Endothelial cell of umbilical vein (primary cell): ENCODE data around the gene ATN1. TPM values are rescaled to one million over a fixed set of nuclear protein-coding genes. Genes with fewer than 3 reads are reported as not detected.

Experiments
- BruUV-seq: library from RNA; stranded (reverse); fragments of 400-500 nt; replicated peaks from 2 replicates; lab custom pipeline; 2021; lab: Mats Ljungman, UMichigan
- CTCF ChIA-PET: fragments of 300-600, 350-600 bp; sonication (Branson Sonifier 250); formaldehyde crosslinking; loops from one replicate; lab custom pipeline; 2021; ENCODE audit warnings: antibody characterized with exemption, inconsistent platforms; lab: Charles Lee
- POLR2A ChIA-PET: fragments of 300-600, 350-600 bp; sonication (Branson Sonifier 250); formaldehyde crosslinking; loops from one replicate; lab custom pipeline; 2021; ENCODE audit warnings: antibody characterized with exemption, inconsistent platforms; lab: Charles Lee
- DNase-seq: peaks from one replicate; pipeline ENCODE4 v3.0.0-alpha.2; 2011; ENCODE audit warnings: low read depth, low spot score
- FAIRE-seq: peaks from 2 replicates; lab custom pipeline; 2011; peaks lifted over from hg19 to GRCh38; lab: Jason Lieb, UNC
- H2AFZ ChIP-seq: 2 replicates; pipeline ENCODE4 v1.6.0; 2012; ENCODE audit warnings: low read depth, low read length, control low read depth, inconsistent platforms
- H3K27ac ChIP-seq: 2 replicates; pipeline ENCODE4 v1.5.1; 2011; ENCODE audit warnings: low read depth, mild to moderate bottlenecking, control low read depth, low read length, moderate library complexity; ENCODE audit not compliant: insufficient read depth
- H3K27me3 ChIP-seq, 2 experiments: 2 replicates each; pipeline versions ENCODE4 v1.6.0 to v1.6.1; 2011; ENCODE audit warnings: low read length in 2 of 2, mixed read lengths in 1 of 2; ENCODE audit not compliant: control insufficient read depth in 2 of 2, insufficient read depth in 2 of 2
- H3K36me3 ChIP-seq, 2 experiments: 2 replicates in 1 of 2; 3 replicates in 1 of 2; pipeline ENCODE4 v1.5.1; 2011; ENCODE audit warnings: low read length in 2 of 2, mild to moderate bottlenecking in 1 of 2, moderate library complexity in 1 of 2; ENCODE audit not compliant: control insufficient read depth in 2 of 2, insufficient read depth in 2 of 2; ENCODE audit errors: extremely low read depth in 1 of 2
- H3K4me1 ChIP-seq: 3 replicates; pipeline ENCODE4 v1.5.1; 2011; ENCODE audit warnings: mild to moderate bottlenecking, low read length; ENCODE audit not compliant: control insufficient read depth, insufficient read depth; ENCODE audit errors: extremely low read depth
- H3K4me2 ChIP-seq: 2 replicates; pipeline ENCODE4 v1.6.1; 2011; ENCODE audit warnings: low read length, control low read depth, mixed read lengths; ENCODE audit not compliant: insufficient read depth
- H3K4me3 ChIP-seq, 3 experiments: fragments of 200-600 bp in 1 of 3; sonication (generic), shearing (Covaris generic) in 1 of 3; replicated peaks in 1 of 3; 2 replicates each; pipeline ENCODE4 v1.5.1; 2011 to 2016; ENCODE audit warnings: control low read depth in 3 of 3, low read length in 3 of 3, mild to moderate bottlenecking in 2 of 3, inconsistent platforms in 1 of 3, low read depth in 1 of 3, moderate library complexity in 1 of 3; ENCODE audit not compliant: insufficient read depth in 1 of 3
- H3K79me2 ChIP-seq: 2 replicates; pipeline ENCODE4 v1.6.0; 2012; ENCODE audit warnings: low read length, inconsistent platforms; ENCODE audit not compliant: control insufficient read depth, insufficient read depth
- H3K9ac ChIP-seq: replicated peaks from 2 replicates; pipeline ENCODE3; 2011; ENCODE audit warnings: low read length, control low read depth; ENCODE audit not compliant: insufficient read depth; ENCODE audit errors: extremely low read depth
- H3K9me1 ChIP-seq: replicated peaks from 3 replicates; pipeline ENCODE4 v1.6.0; 2011; ENCODE audit warnings: mild to moderate bottlenecking, low read length; ENCODE audit not compliant: control insufficient read depth, insufficient read depth; ENCODE audit errors: extremely low read depth
- H3K9me3 ChIP-seq: replicated peaks from 2 replicates; pipeline ENCODE4 v1.5.1; 2012; ENCODE audit warnings: low read length, inconsistent platforms; ENCODE audit not compliant: control insufficient read depth, insufficient read depth
- H4K20me1 ChIP-seq: replicated peaks from 2 replicates; pipeline ENCODE3; 2011; ENCODE audit warnings: mild to moderate bottlenecking, low read length; ENCODE audit not compliant: control insufficient read depth, insufficient read depth; ENCODE audit errors: extremely low read depth
- CTCF ChIP-seq, 2 donors: IDR thresholded peaks; 1 replicate in 1 of 2; 2 replicates in 1 of 2; pipeline ENCODE4 v1.5.1; 2011; ENCODE audit warnings: low read length in 2 of 2, mild to moderate bottlenecking in 2 of 2, moderate library complexity in 2 of 2, control low read depth in 1 of 2, inconsistent platforms in 1 of 2, low read depth in 1 of 2; ENCODE audit not compliant: insufficient read depth in 1 of 2; ENCODE audit errors: extremely low read depth in 1 of 2
- EZH2 ChIP-seq: IDR thresholded peaks from 2 replicates; pipeline ENCODE4 v1.6.1; 2012; ENCODE audit warnings: borderline replicate concordance, low read depth, mild to moderate bottlenecking, moderate library complexity, low read length, inconsistent platforms; ENCODE audit not compliant: severe bottlenecking
- FOS ChIP-seq: IDR thresholded peaks from 2 replicates; pipeline ENCODE4 v1.6.1; 2011; ENCODE audit warnings: mild to moderate bottlenecking, low read length, moderate library complexity, borderline replicate concordance; ENCODE audit not compliant: insufficient read depth
- GATA2 ChIP-seq: IDR thresholded peaks from 2 replicates; pipeline ENCODE4 v1.7.0; 2011; ENCODE audit warnings: low read depth, mild to moderate bottlenecking, moderate library complexity, mixed read lengths, low read length; ENCODE audit not compliant: insufficient read length, insufficient read depth
- JUN ChIP-seq: IDR thresholded peaks from 2 replicates; pipeline ENCODE4 v1.6.1; 2011; ENCODE audit warnings: borderline replicate concordance, low read depth; ENCODE audit not compliant: insufficient read length, insufficient read depth
- MAX ChIP-seq: IDR thresholded peaks from 2 replicates; pipeline ENCODE4 v1.6.1; 2011; ENCODE audit not compliant: insufficient read depth, insufficient read length
- MYC ChIP-seq: IDR thresholded peaks from one replicate; pipeline ENCODE4 v1.6.1; 2011; ENCODE audit warnings: mild to moderate bottlenecking, low read depth, low read length
- POLR2A ChIP-seq: IDR thresholded peaks from 2 replicates; pipeline ENCODE4 v1.6.1; 2012; ENCODE audit warnings: low read depth, mild to moderate bottlenecking, control low read depth, low read length
- POLR2AphosphoS5 ChIP-seq: IDR thresholded peaks from 2 replicates; pipeline ENCODE4 v1.6.1; 2012; ENCODE audit warnings: low read depth, mild to moderate bottlenecking, control low read depth, low read length, moderate library complexity; ENCODE audit not compliant: insufficient read depth
- dilution Hi-C: fragments of 300-500 bp; cut with MboI; formaldehyde crosslinking; loops from one replicate; pipeline ENCODE4 v1.15.0; 2019; ENCODE audit warnings: low sequenced_read_pairs; ENCODE audit not compliant: extremely low pct_ligation_motif_present
- intact Hi-C: fragments of 100-400 bp; cut with micrococcal nuclease; formaldehyde crosslinking; loops from one replicate; pipeline ENCODE4 v1.10.0; 2022
- polyA plus RNA-seq, 4 experiments: library from polyadenylated mRNA; depleted of rRNA in 3 of 4; stranded (reverse) in 3 of 4; unstranded in 1 of 4; fragments of >200 nt; gene quantifications; 2 replicates each; pipeline versions ENCODE4 v1.2.1 to v1.2.3, GENCODE V29; 2011 to 2012; ENCODE audit warnings: missing spikeins in 1 of 4
- total RNA-seq: library from RNA; stranded (reverse); gene quantifications from 2 replicates; pipeline ENCODE4 v1.2.3, GENCODE V29; 2021

ATN1 gene
- total and polyA plus RNA-seq, 2 donors (not counting 3 experiments of a cell fraction or from before 2014, with no cell fraction given): 46.4 to 117 TPM

- Histone ChIP-seq H3K9me1 (no peaks in the 10 kb centered on the region), H3K36me3 (no peaks in the 10 kb centered on the region), H3K27ac (no peak overlapping the region), H3K4me2 (no peak overlapping the region), H3K4me1 (no peaks in the 10 kb centered on the region), H4K20me1 (no peaks in the 10 kb centered on the region), H3K9ac (no peak overlapping the region), H2AFZ (no peak overlapping the region), H3K27me3 (no peaks in the 10 kb centered on the region), H3K79me2 (no peaks in the 10 kb centered on the region), H3K4me3 (no peak overlapping the region), H3K9me3 (no peaks in the 10 kb centered on the region)
- intact Hi-C loops: no loop called here
- dilution Hi-C loops: no loop called here
- FAIRE-seq (no peak), DNase-seq (no peak)
- ChIA-PET CTCF (interaction anchor here (1.3 to 2.3 kb wide), 2 partner anchors 10 to 16 kb away, joined by 3 to 7 read pairs; no protein-coding TSS in a partner anchor), POLR2A (no interaction called here)
- no peak for TF ChIP-seq FOS
- TF ChIP-seq MAX: no peak
- TF ChIP-seq GATA2: no peak
- TF ChIP-seq EZH2: no peak
- no peak for TF ChIP-seq POLR2AphosphoS5
- TF ChIP-seq JUN: no peak
- no peak for TF ChIP-seq CTCF (IDR thresholded peaks at IDR 0.05; ENCODE audit: extremely low read depth in 1 of 2, insufficient read depth in 1 of 2, low read depth in 1 of 2, low read length in 2 of 2)
- no peak for TF ChIP-seq POLR2A
- TF ChIP-seq MYC: no peak
- no TSS peak for BruUV-seq
Measured at GRCh38 chr12:6896846-6897435, 30.8 kb upstream of the ATN1 start.
